Measurements from ENCODE around the gene NDNF.

Gene NDNF, protein sequence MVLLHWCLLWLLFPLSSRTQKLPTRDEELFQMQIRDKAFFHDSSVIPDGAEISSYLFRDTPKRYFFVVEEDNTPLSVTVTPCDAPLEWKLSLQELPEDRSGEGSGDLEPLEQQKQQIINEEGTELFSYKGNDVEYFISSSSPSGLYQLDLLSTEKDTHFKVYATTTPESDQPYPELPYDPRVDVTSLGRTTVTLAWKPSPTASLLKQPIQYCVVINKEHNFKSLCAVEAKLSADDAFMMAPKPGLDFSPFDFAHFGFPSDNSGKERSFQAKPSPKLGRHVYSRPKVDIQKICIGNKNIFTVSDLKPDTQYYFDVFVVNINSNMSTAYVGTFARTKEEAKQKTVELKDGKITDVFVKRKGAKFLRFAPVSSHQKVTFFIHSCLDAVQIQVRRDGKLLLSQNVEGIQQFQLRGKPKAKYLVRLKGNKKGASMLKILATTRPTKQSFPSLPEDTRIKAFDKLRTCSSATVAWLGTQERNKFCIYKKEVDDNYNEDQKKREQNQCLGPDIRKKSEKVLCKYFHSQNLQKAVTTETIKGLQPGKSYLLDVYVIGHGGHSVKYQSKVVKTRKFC
- total RNA-seq = 0 reads per million in 2 donors

DNA sequence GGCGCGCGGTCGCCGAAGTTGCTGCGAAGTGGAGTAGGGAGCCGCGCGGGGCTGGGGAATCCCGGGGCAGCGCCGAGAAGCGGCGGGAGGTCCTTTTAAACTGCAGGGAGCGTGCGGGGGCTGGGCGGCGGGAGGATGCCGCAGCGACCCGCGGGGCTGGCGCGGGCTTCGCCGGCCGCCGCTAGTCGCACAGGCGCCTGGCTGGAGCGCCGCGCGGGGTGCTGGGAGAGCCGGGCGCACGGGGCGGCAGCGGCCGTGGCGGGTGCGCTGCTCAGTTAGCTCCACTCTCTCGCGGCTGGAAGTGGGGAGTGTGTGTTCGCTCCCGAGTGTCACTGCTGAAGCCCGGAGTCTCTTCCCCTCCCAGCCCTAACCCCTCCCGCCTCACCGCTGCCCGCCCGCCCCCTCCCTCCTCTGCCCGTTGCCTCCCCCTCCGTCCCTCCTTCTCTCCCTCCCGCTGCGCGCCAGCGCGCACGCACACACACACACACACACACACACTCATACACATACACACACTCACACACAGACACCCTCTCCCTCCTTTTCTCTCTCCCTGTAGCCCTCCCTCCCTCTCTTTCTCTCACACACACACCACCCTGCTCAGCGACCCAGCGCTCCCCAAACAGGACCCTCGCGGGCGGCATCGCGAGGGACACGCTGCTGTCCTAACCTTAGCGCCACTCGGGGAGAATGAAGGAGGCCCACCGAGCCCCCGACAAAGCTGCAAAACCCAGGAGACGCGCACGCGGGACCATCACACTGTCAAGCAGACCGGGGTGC, at the start of gene NDNF:
TSS of gene NDNF (minus strand) at position 312 of the 780 bp plus-strand sequence. CDS start 26,698 bp downstream, outside the sequence.
- DNase-seq = peak; percentile 41

DNA sequence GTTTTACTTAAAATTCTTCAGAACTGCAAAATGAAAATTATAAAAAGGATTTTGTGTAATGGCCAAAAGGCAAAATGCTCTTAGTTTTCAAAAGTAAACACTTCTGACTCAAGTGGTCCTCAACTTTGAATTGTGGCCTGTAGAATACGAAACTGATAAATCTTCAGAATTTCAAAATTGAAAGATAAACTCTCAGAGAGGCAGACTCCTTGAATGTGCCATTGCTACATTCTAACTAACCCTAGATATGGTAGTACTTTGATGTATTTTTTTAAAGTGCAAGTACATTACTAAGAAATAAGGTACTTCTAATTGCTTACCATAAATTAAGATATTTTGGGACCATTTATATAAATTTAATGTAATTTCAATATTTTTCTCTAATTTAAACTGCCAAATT, 47.4 kb upstream of the NDNF start:
- DNase-seq = no peak

DNA sequence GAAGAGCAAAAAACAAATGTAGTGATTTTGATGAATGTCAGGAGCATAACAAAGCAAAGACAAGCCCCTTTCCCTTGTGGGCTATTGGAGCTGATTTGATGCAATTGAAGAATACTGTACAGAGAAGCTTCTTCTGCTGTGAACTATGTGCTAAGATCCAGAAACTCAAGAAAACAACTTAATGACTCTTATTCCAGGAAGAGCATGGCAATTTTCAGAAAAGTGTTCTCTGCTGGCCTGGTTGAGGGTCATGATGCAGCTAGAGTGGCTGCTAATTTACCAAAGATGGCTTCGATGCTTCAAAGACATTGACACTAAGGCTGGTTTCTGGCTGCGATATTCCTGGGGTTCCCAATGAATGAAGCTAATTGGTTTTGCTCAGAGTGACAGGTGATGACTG, 46.0 kb upstream of the NDNF start:
- no peak for DNase-seq

DNA sequence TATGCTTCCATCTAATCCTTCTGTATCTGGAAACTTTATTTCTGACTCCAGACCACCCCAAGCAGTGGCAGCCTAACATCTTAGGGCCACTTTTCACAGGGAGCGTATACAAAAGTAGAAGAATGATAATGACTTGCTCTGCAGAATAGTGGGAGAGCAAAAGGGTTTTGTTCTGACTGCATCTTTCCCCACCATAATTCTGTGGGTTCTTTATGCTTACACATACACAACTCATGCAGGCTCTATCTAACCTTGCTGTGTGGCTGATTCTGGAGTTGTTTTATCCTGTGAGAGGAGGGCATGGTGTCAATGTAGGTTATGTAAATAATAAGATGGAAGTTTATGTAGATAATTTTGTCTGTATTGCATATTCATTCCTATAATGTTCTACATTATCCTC, 42.4 kb upstream of the NDNF start:
- no peak for DNase-seq

DNA sequence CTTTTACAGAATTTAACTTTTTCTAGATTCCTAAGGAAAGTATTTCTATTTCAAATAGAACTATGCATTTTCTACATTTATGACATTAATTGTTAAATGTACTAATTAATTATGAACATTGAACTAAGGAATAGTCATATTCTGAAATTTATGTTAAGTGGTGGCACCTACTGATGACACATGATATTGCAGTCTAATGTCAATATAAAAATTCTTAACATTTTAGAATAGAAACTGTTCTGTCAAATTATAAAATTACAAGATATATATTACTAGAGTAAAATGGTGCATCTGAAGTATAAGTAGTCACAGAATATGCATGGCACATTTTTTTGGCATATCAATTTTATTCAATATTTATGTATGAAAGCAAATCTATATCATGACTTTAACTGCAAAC, 40.2 kb upstream of the NDNF start:
- DNase-seq = no peak

DNA sequence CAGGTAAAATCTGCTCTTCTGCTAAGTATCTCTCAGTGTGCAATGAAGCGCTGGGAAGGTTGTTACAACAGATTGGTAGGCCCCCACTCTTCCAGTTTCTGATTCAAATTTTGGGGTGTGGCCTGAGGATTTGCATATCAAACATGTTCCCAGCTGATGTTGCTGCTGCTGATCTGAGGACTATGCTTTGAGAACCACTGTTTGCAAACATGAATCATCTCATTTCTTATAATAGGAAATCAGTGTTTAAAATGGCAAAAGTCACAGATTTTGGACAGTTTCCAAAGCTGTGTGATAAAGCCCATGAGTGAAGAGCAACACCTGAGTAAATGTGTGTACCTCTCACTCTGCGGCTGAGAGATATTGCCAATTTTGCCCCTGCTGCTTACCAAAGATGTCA, 36.2 kb upstream of the NDNF start:
- DNase-seq = no peak

DNA sequence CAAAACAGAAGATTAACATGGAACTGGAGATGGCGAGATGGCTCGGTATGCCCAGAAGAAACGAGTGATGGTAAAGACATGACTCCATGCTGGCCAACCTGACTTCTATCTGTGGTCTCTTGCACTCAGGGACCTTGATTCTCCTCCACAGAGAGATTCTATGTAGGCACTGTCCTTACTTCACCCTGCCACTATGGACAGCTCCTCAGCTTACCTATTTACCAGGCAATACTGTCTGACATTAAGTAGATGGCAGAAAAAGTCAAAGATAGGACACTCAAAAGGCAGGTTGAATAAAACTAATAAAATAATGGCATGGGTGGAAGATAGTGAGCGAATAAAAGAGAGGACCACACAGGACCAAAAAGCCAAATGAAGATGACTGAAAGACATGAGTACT, 35.2 kb upstream of the NDNF start:
- DNase-seq = no peak

DNA sequence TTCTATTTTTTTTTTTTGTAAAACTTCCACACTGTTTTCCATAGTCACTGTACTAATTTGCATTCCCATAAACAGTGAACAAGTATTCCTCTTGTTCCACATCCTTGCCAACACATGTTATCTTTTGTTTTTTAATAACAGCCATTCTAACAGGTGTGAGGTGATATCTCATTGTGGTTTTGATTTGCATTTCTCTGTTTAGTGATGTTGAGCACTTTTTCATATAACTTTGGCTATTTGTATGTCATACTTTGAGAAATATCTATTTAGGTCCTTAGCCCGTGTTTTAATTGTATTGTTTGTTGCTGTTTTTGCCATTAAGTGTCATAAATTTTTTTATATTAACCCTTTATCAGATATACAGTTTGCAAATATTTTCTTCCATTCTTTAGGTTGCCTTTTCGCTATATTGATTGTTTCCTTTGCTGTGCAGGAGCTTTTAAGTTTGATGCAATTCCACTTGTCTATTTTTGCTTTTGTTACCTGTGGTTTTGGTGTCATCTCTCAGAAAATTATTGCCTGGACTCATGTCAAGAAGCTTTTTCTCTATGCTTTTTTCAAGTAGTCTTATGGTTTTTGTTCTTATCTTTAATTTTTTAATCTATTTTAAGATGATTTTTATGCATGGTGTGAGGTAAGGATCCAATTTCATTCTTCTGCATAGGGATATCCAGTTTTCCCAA, 27.9 kb upstream of the NDNF start:
- DNase-seq = no peak

DNA sequence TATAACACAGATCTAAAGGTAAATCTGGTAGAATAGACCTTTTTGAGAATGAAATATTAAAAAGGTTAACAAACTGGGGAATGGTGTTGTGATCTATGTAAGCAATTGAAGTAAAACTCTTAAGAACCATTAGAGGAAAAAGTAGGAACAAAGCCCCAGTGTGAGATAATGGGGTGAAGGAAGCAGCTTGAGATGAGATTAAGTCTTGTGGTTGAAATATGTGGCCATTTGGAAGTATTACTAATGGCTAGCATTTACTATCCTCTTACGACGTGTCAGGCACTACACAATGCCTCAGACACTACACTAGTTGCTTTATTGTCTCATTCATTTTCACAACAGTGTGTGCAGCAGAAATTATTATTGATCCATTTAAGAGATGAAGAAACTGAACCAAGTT, 25.9 kb upstream of the NDNF start:
- DNase-seq = no peak

DNA sequence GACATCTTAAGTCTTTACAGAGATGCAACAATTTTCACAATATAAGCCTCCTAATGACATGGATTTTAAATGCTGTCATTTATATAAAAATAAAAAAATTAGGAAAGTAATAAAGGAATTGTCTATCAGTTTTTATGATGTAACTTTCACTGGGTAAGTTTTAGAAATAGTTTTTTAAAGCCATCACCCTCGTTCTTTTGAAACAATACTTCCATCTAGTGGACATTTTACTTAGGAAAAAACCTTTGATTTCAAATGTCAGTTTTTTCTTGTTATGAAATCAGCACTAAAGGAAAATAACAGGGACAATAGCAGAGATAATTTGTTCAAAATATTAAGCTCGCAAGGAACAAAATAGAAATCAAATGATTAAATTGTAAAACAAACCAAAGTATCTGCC, 24.3 kb upstream of the NDNF start:
- no peak for DNase-seq

DNA sequence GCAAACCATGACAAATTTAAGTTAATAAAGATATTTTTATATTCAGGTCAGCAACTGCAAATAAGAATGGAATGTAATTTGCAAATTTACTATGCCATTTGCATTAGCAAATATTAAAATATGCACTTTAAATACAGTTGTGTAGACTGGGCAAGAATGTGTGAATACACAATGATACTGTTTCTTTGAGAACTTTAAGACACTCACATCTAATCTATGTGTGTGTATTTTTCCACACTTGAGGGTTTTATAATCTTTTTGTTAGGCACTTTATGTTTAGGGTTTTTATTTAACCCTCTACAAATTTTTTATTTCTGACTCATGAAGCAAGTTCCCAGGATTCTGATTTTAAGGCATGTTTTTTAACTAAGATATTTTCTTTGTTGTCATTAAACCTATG, 23.9 kb upstream of the NDNF start:
- DNase-seq = no peak

DNA sequence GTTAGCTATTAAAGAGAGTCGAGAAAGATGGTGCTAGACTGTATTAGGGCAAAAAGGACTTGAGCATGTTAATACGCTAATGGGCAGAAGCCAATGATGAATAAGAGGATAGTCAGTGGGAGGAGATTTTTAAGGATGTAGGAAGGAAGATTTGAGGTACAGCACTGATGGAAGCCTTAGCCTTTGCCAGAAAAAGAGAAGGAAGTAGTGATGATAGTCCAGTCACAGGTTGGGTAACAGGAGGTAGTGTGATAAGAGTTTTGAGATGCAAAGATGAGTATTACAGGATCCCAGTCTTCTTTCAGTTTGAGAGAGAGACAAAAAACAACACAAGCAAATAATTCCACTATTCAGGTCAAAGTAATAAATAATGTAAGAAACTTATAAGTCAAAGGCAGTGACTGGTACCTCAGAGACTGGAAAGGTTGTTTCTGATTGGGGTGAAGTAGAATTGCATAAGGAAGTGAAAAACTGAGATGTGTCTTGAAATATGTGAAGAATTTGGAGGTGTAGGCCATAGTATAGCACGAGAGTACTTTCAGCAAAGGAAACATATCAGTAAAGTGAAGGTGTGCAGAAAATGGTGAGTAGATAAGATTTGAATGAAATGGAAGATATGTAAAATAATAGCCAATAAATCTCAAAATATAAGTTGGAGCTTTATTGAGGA, 22.1 kb upstream of the NDNF start:
- DNase-seq = no peak

DNA sequence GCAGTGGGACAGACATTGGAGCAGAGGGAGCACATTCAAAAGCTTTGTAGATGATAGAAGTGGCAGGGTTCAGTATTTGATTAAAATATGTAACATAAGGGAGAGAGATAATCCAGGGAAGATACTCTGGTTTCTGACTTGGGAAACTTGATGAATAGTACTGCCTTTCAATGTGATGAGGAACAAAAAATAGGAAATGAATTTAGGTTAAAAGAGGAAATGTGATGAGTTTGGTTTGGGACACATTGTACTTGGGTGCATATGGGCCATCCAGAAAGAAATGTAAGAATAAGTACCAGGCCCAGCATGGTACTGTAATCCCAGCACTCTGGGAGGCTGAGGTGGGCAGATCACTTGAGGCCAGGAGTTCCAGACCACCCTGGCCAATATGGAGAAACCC, 20.9 kb upstream of the NDNF start:
- no peak for DNase-seq

DNA sequence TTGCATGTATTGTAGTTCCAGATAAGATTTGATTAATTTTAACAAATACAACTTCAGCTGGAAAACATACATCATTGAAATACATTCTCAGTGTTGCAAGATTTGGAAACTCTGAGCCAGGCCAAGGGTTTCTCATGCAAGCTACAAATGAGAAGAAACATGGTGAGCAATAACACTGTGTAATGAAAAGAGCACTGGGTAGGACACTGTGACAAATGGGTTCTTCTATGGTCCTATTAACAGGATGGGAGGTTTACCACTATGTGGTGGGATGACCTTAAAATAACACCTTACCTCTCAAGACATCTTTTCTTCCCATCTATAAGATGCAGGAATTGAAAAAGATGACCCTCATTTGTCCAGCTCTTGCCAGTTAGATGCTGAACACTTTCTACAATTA, 19.6 kb upstream of the NDNF start:
- no peak for DNase-seq

DNA sequence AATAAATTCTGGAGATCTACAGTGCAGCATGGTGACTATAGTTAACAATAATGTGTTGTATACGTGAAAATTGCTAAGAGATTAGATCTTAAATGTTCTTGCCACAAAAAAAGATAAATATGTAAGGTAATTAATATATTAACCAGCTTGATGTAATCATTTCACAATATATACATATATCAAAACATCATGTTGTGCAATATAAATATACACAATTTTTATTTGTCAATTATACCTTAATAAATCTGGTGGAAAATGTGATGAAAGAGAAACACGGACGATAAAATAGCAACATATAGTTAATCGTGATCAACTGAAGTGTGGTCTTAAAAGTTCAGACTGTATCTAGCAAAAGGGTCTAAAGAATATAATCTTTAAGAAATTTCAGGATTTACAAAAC, 16.5 kb upstream of the NDNF start:
- no peak for DNase-seq

DNA sequence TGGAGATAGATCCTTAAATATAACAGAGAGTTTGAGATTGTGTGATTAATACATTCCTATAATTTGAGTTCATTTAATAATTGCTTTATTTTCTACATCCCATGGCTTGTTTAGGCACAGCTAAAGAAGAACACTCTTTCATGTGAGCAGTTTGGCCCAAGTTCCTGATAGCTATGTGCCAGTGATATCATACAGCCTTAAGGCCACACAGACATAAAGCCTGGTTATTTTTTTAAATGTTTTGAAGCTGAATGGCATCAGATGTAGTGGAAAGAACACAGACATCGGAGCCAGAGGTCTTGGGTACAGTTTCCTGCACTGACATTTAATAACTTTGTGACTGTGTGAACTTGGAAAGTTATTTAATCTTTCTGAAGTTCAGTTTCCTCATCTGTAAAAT, 7.0 kb upstream of the NDNF start:
- no peak for DNase-seq

DNA sequence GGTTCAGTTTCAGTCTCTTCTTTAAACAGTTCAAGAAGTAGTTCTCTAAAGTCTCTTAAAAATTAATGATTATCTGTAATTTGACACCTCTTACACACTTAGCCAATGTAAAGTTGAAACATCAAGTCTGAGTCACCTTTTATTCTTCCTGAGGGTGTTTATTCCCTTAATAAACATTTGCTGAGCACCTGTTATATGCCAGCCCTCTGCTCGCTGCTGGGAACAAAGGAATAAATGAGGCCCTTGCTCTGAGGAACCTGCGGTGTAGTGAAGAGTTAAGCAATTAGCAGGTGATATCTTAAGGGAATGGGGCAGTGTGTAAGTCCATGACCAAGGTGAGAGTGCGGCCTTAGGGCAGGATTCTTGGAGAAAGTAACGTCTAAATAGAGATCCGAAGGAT, 5.2 kb upstream of the NDNF start:
- no peak for DNase-seq

DNA sequence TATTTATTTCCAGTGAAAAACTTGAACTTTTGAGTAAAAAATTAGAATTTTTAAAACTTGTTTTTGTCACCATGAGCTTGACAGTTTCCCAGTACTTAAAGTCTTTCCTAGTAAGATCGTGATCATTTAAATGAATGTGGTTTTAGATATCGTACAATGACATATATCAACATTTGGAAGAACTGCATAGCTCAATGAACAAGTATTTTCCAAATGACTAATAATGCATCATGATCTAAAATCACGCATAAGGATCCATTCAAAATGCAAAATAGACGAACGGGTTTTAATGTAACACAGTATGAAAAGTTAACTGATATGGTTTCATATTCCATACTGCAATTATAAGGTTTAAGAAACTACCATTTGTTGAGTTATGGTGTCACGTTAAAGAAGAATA, 4.1 kb upstream of the NDNF start:
- DNase-seq = no peak

DNA sequence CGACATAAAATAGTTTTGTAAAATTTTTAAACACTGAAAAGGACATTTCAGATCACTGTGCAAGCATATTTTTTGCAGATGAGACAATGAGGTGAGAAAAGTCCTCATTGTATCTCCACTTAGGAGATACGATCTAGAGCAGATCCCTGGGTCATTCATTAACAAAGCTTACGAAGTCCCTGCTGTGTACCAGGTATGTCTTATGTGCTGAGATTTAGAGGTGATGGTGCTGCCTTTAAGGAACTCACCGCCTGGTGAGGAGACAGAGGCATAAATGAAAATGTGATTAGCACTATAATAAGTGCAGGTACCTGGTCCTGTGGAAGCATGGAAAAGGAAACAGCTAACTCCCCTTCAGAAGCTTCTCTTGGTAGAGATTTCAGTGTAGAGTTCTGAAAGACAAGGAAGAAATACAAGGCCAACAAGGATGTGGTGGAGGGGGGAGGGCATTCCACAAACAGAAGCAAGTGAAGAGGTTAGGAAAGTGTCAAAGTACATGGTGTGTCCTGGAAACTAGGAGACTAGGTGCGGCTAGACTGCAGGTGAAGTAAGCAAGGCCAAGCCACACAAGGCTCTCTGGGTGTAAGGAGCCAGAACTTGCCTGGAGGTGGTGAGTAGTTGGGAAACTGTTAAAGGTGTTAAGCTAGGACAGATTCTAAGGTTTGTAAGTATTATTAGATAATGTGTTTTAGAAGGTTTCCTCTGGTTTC, 1.5 kb upstream of the NDNF start:
- no peak for DNase-seq

DNA sequence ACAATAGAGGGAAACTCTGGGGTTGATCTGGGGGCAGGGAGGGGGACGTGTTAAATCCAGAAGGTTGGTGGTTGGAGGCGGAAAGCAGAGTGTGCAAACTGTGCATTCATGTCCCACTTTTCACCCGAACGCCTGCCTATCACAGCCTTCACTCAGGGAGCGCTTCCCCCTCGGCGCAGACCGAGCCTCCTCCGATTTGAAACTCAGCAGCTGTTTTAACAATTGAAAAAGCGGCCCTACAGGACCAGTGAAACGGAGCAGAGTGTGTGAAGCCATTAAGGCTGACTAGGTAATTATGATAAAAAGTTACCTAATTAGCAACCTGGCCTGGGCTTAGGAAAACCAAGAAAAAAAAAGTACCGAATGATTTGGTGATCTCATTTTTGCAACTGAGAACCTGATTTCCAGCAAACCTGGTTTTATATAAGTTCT, 685 bp upstream of the NDNF start:
- no peak for DNase-seq

DNA sequence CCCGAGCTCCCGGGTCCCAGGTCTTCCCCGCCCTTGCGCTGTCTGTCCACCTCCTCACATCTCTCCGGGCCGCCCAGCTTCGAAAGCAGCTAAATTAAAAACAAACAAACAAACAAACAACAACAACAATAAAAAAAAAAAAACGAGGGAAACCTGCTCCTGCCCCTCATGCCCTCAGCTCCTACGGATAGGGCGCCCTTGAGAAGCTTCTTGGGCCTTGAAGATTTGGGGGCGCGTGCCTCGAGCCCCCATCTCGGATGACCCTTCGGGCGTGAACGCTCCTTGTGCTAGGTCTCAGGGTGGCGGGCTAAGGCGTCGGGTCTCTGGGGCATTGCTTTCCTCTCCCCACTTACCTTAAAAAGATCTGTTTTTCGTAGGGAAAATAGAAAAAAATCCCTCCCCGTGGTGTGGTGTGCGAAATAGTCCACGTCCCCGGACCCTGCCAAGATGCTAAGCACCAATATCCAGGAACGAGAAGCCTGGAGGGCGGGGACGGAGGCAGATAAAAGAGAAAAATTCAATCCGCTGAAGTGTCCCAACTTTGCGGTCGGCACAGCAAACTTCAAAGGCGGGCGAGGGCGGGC, 603 bp downstream of the NDNF start:
- DNase-seq = no peak

All from activated gamma-delta T cell (primary cell).